AML-193 (cell line): ENCODE results near the gene TRIO.

Experiments
- DNase-seq, 2 experiments: peaks; one replicate each; lab custom pipeline; 2025; lab: John Stamatoyannopoulos, UW

Gene TRIO

DNA sequence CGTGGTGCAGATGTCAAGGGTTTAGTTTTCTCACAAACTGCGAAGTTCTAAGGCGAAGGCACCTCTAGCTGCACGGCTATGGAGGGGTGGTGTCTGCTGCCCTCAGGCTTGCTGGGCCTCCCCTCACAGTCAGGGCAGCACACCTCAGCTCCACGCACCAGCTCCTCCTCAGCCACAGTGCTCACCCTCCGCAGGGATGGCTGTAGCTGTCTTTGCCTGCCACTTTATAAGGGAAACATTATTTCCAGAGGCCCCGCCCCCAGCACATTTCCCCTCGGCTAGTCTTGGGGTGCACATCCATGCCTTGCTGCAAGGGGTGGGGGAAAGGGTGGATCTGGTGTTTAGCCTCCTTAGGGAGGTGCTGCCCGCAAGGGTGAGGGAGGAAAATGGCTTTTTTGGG lies 154.6 kb downstream of the TRIO start:
- DNase-seq: no peak

DNA sequence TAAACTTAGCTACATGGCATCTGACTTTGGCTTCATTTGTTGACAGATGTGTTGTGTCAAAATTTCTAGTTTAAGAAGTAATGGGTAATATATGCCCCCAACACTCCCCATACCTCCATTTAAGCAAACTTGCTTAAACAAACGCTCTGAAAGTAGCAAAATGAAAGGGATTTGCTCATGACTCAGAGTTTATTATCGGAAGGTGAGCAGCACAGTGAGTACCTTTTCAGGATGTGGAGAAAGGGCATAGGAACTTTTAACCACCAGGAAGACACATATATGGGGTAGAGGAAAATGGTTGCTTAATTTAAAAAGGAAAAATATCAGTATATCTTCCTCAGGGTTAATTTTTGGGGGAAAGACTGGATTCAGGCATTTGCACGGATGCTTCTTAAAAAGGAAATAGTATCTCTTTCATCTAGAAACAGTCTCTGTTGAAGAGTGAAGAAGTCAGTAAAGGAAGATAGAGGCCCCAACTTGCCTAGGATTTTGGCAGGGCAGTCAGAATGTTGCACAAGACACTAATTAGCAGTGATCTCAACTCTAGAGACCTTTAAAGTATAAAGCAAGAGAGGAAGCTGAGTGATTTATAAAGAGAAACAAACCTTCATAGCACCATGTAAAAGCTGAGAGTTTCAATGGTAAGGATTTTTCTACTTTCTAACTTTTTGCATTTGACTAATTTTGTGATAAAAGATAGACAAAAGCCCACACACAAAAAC lies 155.1 kb downstream of the TRIO start:
- DNase-seq: no peak

DNA sequence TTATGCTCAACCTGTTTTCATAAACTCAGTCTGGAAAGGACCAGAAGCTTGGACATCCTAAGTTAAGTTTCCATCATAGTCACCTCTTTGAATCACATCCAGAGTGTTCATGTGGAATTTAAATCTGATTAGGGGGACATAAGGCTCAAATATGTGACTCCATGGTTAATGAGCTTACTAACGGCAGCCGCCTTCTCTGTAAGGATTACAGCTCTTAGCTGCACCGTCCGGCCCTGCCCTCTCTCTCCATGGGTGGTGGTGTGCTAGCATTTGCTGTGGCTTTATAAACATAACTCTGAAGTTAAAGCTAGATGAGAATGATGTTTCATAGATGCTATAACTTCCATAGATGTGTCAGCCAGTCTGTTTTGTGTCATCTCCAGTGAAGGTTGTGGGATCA lies 156.5 kb downstream of the TRIO start:
- no peak for DNase-seq

DNA sequence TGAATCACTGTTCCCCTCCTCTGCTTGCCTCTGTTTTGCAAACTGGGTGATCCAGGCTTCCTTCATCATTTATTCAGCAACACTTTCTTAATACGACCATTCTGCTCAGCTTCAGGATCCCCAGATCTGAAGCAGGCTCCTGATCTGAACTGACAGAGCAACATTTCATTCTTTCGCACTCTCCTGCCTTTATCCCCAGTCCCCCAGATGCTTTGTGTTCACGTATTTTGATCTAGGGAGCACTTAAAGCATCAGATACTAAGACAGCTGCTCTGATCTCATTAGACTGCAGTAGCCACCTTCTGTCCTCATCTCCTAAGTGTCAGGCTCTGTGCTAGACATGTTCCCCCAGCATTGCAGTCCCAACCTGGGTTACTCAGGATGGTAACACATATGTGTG lies 158.0 kb downstream of the TRIO start:
- no peak for DNase-seq

DNA sequence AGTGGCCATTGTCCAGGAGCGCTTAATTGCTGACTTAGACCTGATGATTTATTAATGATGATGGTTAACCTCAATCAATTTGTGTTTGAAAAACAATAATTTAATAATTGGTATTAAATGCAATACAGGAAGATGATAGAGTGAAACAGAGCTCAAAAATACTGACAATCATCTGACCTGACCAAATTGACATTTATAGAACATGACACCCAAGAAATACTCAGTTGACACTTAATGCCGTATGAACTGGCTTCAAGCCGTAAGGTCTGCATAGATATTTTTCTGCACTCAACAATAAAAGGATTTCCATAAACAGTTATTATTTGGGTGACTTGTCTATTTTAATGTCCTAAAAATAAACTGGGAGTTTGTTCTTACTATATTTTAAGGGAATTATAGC lies 159.2 kb downstream of the TRIO start:
- no peak for DNase-seq

DNA sequence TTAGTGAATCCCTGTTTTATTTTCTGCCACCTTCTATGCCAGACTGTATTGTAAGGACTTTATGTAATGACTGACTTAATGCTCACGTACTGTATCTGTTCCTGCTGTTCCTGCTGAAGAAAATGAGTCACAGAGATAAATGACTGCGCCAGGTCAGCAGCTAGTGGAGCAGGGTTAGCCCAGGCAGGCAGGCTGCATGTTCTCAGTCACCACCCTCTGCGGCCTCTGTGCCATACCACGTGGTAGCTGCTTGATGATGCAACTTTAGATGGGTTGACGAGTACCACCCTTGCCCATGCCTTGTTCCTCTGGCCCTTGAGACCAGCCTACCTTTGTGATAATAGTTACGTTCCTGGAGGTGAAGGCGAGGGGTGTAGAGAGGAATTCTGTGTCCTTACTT lies 161.9 kb downstream of the TRIO start:
- DNase-seq: no peak

DNA sequence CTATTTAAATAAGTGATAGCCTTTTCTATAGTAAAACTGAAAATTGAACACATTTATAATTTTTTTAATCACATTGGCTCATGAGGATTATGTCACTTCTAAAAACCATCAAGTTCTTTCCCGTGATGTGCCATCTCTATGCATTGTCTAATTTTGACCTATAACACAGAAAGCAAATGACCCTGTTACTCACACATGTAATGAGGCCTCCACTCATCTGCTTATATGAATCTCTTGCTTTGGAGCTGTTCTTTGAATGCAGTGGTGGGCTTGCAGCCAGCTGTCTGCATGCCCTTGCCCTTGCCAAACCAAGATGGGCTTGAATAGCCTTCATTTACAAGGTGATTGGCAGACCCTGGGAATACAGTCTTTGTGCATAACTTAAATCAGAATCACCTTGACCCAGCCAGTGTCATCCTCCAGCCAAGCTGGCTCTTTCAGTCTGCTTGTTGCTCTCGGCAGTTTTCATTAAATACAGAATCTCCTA lies 163.2 kb downstream of the TRIO start:
- no peak for DNase-seq

DNA sequence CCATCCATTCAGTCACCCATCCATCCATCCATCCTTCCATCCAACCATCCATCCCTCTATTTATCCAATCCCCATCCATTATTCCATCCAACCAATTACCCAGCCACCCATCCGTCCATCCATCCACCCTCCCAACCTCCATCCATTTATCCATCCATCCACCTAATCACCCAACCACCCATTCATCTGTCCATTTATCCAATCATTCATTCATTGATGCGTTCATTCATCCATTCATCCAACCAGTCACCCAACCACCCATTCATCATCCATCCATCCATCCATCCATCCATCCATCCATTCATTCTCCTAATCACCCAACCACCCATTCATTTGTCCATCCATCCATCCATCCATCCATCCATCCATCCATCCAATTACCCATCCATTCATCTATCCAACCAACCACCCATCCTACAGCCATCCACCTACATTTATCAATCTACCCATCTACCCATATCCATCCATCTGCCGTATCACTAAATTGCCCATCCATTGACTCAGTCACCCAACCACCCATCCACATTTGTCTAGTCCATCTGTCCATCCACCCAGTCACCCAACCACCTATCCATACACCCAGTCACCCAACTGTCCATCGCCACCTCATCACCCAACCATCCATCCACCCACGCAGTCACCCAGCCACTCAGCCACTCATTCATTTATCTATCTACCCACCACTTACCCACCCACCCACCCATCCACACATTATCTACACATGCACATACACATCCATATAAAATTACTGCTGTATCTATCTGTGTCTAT lies 165.4 kb downstream of the TRIO start:
- no peak for DNase-seq

DNA sequence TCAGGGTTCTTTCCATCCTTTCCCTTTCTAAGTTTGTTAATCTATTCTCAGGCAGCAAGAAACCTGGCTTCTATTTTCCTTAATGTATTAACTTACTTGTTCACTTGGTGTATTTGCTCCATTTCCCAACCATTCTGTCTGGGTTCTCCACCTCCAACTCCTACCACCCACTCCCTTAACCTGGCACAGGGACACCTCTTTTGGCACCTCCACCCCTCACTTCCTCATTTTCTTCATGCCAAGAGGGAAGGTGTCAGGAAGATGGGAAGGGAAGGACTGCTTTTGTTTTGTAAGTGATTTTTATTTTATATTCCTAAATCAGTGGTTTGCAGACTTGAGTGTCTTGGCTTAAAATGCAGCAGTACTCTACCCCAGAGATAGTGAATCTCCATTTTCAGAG lies 166.1 kb downstream of the TRIO start:
- DNase-seq: no peak

DNA sequence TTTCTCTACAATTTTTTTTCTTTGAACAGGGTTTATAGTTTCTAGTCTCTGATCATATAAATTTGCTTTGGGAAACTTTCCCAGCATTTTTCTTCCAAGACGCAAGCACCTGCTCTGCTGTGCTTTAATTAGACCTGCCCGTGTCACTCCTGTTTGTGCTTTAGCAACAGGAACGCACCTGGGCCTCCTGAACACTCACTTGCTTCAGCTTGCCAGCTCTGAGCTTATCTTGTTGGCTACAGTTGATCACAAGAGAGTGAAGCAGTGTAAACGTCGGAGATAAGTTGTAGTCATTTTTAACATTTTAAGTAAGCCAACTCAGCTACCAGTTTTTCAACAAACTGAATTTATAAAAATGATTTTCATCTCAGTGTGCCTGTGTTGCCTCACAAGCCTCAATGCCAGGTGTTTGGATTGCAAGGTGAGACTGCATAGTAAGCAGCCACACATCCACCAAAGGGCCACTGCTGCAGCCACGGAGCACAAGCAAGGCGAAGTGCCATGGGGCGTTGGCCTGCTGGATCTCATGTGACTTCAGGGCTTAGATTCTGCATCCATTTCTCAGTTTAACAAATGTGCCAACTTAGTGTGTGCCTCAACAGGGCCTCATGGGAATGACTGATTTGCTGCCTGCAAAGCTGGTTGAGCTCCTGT lies 166.9 kb downstream of the TRIO start:
- DNase-seq: no peak

DNA sequence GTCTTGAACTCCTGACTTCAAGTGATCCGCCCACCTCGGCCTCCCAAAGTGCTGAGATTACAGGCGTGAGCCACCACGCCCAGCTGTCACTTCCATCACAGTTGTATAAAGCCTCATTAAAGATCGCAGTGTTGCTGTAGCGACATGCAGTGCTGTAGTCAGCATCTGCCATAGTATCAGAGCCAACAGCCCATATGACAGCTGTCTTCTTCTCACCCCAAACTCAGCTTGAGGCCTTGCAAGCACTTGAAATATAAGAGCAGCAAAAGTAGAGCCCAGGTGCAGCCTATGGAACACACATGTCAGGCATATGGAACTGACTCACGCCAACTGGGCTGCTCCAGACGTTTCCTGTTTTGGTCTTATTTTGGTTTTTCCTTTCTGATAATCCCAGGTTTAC lies 167.8 kb downstream of the TRIO start:
- no peak for DNase-seq

DNA sequence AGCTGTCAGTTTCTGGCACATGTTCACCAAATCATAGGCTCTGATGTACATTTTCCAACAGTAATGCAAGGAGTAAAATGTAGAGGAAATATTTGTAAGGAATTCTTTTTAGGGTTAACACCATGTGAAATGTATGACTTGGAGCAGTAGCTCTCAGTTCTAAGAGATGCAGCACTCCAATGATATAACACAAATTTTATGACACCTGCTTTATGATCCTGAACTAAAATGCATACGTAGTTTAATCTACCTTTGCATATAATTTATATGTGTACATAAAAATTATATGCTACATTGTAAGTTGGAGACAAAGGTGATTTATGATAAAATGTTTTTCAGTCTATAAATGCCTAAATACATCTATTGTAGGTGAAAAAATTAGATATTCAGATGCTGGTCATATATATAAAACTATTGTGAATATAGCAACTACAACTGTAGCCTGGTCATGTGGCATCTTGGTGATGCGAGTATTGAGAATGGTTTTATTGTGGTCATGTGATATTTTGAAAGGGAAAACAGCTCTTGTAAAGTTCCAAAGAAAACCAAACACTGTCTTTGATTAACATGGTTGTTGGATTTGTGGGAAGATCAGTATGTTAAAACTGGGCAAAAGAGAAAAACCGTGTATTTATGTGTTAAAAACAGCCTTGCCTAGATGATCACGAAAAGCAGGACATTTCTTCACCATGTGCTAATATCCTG lies 171.0 kb downstream of the TRIO start:
- no peak for DNase-seq

DNA sequence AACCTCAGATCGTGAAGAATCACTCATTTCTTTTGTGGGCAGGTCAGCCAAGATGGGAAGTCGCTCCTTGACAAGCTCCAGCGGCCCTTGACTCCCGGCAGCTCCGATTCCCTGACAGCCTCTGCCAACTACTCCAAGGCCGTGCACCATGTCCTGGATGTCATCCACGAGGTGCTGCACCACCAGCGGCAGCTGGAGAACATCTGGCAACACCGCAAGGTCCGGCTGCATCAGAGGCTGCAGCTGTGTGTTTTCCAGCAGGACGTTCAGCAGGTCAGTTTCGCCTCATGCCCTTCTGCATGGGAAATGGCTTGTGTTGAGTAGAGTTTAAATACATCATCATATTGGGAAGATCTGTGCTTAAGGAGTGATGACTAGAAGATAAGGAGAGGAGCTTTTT lies 173.3 kb downstream of the TRIO start:
- peak; percentile 10 to 73 for DNase-seq

DNA sequence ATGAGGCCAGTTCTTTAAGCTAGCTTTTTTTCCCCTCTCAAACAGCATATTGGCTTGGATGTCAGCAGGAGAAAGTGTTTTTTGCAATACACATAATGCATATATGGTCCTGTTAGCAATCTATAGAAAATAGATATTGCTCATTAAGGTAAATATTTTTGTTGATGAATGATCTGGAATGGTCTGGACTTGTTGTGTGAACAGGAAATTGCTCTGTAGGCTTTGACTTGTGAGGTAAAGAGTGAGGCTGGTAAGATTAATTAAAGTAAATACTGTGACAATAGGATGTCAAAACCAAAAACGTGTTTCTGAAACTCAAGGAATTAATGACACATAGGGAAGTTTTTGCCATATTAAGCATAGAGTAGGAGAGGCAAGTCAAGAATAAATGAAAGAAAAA lies 176.0 kb downstream of the TRIO start:
- DNase-seq: no peak

DNA sequence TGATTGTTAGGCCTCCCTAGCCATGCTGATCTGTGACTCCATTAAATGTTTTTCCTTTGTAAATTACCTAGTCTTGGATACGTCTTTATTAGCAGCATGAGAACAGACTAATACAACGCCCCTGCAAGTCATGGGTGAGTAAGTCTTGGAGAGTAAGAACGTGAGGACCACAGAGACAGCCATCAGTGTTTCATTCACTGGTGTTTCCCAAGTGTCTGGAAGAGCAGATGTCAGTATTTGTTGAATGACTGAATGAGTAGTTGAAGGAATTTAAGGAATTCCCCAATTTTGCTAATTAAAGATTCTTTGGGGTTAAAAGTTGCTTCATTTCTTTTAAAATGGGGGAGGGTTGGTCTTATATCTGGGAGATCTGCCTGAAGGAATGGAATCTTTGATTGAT lies 178.8 kb downstream of the TRIO start:
- DNase-seq: no peak

DNA sequence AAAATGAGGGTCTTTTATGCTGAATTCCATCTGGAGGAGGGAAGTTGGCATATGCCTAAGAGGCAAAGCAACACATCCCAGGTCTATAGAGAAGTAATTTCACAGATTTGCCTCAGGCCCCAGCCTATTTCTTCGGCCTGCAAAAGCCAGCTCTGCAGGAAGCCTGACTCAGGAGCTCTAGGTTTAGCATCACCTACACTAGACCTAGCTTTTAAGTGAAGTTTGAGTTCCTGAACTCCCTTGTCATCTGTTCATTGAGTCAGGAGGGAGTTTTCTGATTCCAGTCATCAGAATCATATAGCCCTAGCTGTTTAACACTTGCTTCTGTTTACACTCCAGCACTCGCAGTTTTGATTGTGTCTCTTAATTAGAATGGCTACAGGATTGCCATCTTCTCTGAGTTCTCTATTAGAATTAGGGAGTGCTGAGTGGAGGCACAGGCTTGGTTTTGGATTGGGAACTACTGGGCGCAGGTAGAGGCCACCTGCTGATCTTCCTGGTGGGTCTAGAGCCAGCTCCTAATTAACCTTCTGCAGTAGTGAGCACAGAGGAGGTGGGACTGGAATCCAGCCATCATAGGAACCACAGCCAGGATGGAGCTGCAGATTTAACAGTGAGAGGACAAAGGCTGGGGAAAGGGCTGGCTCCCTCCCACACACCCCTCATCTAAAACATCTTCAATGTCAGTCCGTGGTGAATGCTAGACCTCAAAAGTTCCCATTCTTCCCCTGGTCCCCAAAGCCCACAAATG lies 179.5 kb downstream of the TRIO start:
- no peak for DNase-seq

DNA sequence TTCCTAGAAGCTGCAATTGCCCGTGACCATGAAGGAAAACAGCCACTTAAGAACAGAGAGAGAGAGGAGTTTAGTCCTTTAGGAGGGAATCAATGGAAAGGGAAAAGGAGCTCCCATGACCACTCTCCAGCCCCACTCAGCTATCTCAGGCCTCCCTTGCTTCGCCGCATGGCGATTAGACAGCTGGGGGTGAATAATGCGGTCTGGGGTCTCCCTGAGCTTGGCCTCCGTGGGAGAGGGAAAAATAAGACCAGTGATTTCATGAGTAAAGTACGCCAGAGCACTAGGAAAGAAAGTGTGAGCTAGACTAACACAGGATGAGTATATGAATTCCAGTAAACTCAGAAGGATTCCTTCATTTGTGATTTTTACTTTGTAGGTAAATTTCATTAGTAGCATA lies 180.3 kb downstream of the TRIO start:
- no peak for DNase-seq

DNA sequence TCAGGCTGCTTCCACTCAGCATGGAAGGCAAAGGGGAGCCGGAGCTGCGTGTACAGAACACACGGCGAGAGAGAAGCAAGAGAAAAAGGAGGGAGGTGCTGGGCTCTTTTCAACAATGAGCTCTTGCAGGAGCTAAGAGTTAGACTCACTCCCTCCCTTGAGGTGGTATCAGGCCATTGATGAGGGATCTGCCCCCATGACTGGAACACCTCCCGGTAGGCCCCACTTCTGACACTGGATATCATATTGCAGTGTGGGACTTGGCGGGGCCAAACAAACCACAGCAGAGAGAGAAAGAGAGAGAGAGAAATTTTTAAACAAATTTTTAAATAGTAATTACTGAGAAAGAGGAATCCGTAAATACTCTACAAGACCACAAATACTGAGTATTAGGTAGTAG lies 182.2 kb downstream of the TRIO start:
- DNase-seq: no peak

DNA sequence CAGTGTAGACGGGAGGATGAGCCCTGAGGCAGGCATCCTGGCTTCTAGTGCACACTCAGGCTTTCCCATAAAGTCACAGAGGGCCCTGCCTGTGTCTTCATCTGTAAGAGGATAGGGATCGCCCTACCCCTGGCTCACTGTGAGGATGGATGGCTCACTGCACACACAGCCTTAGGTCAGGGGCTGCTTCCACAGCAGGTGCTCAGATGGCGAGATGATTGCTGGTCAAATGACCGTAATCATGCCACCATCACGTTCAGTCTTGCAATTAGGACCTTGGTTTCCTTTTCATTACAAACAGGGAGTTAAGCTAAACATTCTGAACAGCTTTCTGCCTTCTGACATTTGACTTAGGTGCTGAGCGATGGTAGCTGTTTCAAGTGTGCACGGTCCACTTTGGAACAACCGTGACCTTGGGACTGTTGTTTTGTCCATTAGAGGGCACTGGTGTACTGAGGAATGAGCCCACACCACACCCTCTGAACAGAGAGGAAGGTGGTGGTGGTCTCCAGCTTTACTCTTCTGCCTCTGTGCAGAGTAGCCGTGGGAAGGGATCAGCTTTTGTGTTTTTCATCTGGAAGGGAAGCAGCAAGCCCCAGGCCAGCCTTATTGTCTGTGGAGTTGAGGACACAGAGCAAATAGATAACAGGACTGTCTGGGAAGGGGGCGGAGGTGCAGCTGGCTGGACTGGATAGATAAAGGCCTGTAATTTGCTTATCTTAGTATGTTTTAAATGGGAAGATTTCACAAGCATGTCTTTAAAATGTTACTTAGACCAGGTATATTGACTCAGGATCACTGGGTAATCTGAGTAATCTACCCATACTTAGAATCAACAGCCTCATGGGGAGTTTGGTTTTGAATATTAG lies 183.1 kb downstream of the TRIO start:
- DNase-seq: no peak

DNA sequence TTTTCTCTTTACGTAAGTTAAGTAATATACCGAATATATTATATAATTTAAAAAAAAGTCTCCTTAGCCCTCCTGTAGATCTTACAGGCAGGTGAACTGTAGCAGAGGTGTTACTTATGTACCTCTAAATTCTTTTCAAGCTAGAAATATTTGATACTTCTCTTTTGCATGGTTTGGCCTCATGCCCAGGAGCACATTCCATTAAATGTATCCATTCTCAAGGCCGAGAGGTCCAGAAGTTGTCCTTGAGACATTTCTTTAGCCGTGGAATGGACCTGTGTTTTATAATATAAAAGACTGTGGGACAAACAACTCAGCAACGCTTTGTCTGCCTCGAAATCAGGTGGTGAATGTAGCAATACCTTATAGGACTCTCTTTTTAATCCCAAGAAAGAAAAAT lies 184.5 kb downstream of the TRIO start:
- DNase-seq: no peak

DNA sequence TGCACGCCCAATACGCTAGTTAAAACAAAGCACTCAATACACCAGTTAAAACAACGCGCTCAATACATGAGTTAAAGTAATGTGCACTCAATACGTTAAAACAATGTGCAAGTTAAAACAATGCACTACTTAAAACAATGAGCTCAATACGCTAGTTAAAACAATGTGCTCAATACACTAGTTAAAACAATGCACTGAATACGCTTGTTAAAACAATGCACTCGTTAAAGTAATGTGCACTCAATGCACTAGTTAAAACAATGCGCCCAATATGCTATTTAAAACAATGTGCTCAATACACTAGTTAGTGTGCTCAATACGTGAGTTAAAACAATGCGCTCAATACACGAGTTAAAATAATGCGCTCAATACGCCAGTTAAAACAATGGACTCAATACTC lies 185.0 kb downstream of the TRIO start:
- no peak for DNase-seq
